Activated gamma-delta T cell treated with anti-CD3 and anti-CD28 coated beads, Interleukin-2, amount 50 U/mL, for 16 hours (primary cell): Measurements from ENCODE around the gene CNTN6.
"Not testable (repeated sequence)": the region's sequence is repeated elsewhere in the genome, so short reads cannot be mapped to it uniquely, and the experiment has no call there.

Experiments used
- DNase-seq: peaks from one replicate; pipeline ENCODE4 v3.0.0-alpha.2; 2020; ENCODE audit warnings: low read depth

Gene CNTN6

DNA sequence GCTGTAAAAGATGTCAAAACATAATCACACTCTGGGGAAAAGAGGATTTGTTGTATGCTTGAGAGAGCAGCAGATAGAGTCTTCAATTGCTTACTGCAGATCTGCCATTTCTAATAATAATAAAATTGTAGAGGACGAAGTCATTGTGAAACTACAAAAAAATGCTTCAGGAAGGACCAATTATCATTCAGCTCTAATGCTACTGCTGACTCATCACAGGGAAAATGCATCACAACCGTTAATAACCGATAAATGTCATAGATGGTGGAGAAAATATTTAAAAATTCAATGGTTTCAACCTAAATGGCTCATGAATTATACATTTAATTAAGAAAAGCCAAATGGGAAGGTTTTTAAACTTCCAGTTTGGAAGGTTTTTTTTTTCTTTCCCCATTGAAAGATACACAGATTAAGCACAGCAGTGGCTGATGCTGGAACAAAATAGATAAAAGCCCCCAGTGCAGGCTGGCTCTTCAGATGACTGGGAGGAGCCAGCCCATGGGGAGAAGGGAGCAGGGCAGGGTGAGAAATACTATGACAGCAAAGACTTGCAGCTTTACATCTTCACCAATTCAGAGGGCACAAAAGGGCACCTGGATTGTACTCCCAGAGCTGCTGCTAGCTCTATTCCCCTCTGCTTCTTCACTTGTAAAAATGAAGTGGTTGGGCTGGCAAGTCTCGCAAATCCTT lies 196.1 kb downstream of the CNTN6 start:
- DNase-seq = no peak

DNA sequence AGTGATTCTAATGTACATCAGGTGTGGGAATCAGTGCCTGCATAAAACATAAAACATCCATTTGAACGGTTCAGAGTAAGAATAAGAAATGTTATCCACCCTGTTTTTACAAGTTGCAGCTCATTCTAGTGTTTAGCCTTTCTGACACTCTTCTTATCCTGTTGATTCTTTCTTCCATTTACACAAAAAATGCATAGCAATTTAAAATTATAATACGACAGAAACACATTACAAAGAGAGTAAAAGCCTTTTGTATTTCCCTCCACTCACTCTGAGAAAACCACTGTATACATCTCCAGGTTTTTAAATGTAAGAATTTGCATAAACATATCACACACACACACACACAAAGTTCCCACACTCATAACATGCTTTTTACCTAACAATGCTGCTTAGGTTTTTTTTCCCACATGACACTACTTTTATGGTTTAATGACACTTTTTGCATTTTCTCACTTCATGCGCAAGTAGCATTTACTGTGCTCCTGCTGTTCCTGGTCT lies 199.8 kb downstream of the CNTN6 start:
- DNase-seq = no peak

DNA sequence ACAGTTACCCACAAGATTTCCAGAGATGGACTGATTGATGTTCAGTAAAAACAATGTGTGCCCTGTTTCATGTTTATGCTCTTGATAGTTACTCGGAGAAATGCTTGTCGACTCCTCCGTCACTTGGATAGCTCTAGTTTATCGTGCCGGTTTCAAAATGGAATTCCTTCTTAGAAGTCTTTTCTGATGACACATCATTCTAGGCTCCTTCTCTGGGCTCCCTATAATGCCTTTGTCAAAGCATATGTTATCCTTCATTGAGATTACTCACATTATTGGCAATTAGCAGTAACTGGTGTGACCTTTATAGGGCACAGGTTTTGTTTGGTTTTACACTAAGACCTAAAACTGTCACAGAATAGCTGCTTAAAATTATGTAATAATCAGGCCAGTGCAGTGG lies 201.8 kb downstream of the CNTN6 start:
- no peak for DNase-seq

DNA sequence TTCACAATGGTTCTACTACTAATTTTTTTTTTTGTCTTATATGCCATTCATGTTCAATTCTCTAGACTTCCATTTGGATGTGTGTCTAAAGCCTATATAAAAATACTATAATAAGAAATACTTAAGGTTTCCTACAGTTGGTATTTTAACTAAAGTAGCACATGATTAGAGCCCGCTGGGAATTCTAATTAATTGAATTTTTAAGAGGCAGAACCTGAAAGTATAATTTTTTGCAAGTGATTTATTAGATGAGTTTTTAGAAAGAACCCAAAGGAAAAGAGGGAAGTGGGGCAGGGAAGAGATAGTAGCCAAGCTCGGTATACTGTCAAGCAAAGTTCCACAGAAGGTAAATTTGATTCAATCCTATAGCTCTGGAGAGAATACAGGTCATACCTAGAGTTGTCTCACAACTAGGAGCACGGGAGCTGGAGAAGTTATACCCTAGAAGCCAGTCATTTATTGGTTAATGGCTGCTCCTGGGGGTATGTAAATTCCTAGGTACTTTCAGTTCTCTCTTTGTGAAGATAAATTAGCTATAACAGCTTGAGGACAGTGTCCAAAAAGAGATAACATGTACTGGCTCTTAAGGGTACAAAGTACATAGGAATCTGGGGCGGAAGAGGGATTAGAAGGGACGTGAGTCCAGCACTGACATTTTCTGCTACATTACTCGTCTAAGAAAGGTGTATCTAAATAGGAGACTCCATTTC lies 225.6 kb downstream of the CNTN6 start:
- DNase-seq = no peak

DNA sequence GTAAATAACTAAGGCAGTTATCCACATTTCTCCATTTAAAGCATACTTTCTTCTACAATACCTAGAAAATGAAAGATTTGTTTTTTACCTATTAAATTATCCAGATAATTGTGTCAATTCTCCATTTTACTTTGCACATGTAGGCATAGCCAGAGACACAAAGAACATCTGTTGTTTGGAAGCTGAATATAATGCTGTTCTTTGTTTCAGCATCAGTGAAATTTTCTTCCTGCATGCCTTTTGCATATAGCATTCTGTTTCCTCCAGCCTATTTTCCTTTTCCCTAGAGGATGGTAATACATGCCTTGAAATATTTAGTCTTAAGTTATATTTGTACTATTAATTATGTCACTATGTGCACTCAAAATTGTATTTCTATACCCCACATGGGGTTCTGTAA lies 233.7 kb downstream of the CNTN6 start:
- no peak for DNase-seq

DNA sequence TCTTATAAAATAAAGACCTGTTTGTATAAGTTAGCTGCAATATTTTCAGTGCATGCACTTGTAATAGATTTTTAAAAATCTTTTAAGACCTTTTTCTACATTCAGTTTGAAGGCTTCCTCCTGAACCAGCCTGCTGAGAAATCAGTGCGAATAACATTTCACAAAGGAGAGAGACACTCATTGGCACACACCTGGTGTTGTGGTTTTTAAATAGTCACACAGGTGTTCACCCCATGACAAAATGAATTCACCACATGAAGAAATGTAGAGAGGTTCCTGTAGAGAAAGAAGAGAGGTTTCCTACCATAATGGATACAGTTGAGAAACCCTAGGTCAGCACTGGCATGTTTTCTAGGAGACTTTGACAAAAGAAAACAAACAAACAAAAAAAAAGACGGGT lies 237.3 kb downstream of the CNTN6 start:
- DNase-seq = no peak

DNA sequence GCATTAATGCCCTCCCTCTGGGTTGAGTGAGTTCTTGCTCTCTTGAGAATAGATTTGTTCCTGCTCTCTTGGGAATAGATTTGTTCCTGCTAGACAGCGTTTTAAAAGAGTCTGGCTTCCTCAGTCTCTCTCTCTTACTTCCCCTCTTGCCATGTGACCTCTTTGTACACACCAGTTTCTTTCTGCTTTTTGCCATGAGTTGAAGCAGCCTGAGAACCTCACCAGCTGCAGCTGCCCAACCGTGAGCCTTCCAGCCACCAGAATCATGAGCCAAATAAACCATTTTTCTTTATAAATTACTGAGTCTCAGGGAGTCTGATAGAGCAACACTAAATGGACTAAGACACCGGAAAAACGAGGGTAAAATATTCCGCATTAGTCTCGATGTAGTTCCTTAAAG lies 253.6 kb downstream of the CNTN6 start:
- no peak for DNase-seq

DNA sequence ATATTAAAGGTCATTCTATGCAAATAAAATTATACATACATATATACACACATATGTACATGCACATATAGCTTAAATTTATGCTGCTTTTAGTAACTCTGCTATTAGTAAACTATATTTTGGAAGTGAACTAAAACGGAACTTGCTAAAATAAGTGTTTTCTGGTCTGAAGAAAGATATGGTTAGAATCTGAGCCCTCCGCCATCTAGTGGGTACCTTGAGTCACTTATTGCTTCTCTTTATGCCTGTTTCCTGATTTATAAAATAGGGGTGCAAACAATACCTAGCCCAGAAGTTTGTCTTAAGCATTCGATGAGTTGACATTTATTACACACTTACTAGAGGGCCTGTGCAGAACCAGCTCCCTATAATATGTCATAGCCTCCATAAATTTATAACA lies 255.7 kb downstream of the CNTN6 start:
- DNase-seq = no peak

DNA sequence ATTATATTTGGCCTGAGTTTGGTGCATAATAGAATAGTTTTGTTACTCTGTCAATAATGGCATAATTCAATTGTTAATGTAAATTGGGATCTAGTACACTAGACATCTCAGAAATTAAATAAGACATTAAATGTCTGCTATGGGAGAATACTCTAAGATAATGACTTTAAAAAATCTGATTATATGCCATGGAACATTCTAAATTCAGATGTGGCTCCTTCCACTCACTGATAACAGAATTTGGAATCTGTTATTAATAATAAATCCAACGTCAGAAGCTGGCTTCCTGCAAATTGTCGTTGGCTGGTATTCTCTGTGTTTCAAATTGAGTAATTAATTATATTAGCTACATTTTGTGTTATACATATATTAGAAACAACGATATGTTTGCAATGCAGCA lies 258.1 kb downstream of the CNTN6 start:
- DNase-seq = no peak

DNA sequence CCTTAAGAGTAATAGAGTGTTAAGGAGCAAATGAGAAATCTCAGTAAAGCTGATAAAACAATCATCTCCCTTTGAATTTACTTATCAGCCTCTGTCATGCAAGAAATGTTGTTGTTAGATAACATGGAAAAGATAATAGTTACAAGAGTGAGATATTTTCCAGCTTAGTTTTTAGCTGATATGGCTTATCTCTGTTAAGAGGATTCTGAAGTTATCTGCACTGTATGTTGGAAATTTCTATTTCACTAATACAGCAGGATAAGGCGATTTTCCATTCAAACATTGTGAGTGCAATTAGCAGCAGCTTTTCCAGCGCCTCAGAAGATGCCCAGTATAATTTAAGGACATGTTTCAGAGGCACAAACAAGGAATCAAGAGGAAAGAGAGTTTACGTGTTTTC lies 262.9 kb downstream of the CNTN6 start:
- DNase-seq = no peak

DNA sequence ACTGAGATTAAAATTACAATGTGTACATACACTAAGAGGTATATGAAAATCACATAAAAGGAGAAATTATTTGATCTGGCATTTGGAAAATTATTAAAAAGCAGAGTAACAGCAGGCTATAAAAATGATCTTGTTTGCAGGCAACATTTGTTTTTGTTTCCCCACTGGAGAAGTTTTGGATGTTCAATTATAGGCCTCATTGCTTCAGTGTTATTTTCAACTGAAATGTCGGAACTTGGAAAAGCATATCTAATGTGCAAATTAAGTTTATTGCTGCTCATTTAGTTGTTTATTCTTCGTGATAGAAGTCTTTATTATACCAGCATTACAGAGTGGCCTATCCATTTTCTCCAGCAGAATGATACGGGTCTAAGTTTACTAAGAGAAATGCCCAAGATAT lies 263.3 kb downstream of the CNTN6 start:
- no peak for DNase-seq

DNA sequence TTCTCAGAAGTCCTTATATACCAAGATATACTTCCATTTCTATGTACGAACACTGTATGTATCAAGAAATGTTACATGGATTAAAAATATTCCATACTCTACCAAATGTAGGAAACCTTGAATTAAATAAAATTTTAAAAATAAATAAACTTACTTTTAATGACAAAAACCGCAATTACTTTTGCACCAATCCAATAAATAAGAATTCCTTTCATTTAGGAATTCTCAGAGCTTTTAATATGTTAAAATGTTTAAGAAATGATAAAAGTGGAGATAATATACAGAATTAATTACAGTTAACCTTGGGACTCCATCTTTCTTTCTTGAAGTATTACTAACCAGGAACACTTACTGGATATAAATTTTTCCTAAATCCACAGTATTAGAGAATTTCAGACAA lies 272.7 kb downstream of the CNTN6 start:
- no peak for DNase-seq

DNA sequence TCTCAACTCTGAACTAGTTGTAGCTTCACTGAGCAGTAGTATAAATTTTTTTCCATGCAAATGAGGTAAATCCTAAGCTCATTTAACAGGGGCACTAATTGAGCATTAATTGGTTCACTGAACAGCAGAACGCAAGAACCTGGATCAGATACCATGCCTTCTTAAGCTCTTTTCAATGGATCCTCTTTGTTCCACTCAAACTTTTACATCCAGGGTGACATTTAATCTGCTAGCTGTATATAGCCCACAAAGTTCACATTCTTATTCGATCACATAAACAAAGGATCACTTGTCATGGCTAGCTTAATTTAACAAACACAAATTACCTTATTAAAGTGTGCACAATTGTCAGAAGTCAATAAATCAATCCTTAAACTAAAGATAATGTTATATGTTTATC lies 281.6 kb downstream of the CNTN6 start:
- DNase-seq = no peak

DNA sequence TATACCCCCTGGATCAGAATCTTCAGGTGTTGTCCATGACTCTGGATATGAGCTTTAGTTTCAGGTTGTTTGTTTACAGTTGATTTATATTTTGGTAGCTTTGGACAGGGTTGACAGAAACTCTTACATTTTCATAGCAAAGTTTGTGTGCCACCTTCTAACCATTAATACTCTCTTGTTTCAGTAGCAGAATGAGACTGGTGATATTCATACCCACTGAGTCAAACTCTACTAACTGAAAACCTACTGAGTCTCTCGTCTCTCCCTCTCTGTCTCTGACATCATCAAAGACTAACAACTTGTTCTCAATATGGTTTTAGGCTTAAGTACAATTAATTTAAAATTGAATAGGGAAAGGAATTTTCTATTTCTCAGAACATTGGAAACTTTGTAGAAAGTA lies 282.3 kb downstream of the CNTN6 start:
- no peak for DNase-seq

DNA sequence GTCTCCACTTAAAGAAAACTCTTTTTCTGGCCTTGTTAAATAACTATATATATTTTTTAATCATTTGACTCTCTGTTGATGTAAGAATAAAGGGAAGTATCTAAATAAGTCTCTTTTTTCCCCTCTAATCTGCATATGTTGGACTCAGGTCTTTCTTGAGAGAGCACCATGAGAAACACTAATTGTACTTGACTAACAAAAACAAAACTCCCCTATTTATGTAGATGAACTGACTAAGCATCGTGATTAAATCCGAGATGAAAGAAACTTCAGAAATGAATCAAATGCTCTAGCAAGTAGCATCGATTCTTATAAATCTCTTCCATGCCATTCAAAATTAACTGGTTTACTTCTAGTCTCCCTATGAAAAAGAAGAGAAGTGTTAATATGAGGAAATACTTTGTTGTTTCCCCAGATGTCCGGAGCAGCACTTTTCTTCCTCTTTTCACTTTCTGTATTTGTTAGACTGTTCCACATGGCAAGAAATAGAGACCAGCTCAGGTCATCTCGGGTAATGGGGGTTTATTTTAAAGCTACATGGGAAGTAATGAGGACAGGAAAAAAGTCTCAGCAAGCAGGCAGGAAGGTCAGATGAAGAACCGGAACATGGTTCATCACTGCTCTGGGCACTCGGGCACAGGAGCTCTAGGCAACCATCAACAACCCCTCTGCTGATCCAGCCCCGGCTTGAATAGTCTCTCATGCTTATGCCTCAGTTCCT lies 288.3 kb downstream of the CNTN6 start:
- DNase-seq = no peak

DNA sequence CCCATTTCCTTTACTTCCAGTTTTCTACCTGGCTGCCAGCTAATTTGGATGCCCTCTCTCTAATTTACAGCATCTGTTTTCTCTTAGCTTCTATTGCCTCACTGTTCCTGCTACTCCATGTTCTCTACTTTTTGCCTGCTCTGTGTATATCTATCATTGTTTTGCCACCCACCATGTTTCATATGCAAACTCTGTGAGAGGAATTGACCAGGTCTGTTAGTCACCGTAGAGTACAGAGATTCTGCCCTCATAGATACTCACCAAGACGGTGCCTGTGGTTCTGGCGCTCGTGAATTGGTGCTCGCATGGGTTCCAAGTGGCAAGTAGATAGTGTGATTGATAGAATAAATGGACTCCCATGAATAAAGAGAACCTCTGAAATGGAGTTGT lies 288.8 kb downstream of the CNTN6 start:
- no peak for DNase-seq

DNA sequence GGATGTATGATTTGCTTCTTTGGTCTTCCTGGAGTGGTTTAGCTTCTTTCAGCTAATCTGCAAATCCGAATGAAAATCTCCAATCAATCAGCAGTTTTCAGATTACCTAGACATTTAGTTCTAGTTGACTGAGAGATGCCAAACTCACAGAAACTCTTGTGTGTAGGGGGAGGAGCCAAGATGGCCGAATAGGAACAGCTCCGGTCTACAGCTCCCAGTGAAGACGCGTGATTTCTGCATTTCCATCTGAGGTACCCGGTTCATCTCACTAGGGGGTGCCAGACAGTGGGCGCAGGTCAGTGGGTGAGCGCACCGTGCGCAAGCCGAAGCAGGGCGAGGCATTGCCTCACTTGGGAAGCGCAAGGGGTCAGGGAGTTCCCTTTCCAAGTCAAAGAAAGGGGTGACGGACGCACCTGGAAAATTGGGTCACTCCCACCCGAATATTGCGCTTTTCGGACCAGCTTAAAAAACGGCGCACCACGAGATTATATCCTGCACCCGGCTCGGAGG lies 294.6 kb downstream of the CNTN6 start:
- DNase-seq = not testable (repeated sequence)

DNA sequence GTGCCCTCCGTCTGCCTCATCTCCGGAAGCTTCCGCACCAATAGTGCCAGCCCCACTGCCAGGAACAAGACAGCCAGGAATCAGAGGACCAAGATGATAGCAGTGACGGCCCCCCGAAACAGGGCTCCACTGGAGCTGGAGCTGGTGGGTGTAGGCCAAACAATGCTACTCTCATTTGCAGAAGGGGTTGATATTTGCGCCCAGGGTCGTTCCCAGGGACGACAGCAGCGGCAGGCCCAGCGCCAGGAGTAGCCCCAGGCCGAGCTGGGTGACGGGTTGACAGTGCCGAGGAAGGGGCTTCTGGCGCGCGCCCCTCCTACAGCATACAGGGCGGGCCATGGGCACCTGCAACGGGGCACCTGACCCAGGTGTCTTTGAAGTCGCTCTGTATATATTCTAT lies 301.4 kb downstream of the CNTN6 start:
- DNase-seq = no peak

DNA sequence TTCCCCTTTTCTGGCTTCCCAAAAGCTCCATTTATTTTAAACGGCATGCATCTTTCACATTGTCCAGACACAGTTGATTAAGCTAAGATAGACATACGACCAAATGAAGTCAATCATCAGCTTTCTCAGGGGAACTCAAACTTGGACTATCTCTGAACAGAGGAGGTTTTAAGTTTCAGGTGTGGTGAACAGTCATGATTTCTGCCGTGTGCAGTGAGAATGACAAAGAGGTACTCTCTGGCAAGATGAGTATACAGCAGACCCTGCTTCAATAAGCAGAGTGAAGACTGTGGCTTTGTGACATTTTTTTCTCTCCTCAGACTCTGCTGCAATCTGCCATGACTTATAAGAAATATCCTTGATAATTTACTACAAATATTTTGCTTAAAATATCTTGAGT lies 307.7 kb downstream of the CNTN6 start:
- no peak for DNase-seq

DNA sequence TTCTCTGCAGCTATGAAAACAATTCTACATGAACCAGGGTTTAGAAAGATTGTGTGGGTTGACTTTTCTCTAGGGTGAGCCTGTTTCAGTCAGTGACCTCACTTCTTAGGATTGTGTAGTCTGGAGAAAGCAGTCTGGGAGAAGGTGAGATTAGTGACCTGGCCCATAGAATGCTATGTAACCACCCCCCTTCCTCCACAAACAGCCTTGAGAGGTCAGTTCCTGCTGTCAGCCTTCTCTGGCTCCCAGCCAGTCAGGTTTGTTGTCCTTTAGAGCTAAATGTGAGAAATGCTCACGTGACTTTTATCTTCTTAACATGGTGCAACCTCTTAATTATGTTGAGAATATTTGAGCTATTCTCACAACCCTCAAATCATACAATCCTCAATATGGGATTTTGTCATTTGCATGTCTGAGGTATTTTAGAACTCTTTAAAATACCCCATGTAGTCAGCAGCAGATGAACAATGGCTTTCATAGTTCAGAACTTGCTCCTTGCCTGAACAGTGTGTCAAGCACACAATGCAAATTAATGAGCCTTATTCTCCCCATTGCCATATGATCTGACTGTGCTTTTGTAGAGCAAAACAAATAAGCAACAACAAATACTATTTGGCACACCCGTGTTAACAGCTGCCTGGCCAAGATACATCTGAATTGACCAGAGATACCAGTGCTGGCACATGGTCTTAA lies 311.6 kb downstream of the CNTN6 start:
- no peak for DNase-seq

DNA sequence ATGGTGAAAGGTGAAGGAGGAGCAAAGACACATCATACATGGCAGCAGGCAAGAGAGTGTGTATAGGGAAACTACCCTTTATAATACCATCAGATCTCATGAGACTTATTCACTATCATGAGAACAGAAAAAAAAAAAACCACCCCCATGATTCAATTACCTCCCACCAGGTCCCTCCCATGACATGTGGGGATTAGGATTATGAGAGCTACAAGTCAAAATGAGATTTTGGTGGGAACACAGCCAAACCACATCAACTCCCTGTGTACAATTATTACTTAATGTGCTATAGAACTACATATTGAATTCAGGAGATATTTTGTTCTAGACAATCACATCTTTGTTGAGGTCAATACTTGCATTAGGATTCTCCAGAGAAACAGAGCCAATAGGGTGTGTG lies 313.4 kb downstream of the CNTN6 start:
- no peak for DNase-seq

DNA sequence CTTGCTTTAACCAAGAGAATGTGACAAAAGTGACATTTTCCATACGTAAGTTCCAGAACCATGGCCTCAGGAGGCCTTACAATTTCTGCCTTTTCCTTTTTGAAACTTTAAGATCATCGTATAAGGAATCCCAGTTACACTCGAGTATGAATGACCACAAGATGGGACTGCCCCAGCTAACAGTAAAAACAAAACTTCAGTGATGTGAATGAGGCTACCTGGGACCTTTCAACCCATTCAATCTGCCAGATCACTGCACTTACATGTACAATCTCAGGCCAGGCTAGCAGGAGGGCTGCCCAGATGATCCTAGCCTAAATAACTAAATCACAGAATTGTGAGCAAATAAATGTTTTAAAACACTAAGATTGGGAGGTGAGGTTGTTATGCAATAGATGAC lies 328.8 kb downstream of the CNTN6 start:
- DNase-seq = no peak
